T-helper 2 cell treated with Interferon-gamma antibody and Interleukin-4, amounts not matched to agents 5 μg/mL and 100 μg/mL, for 36 hours (primary cell): ENCODE measurements around the gene WDR31.
"Not testable (repeated sequence)": the region's sequence is repeated elsewhere in the genome, so short reads cannot be mapped to it uniquely, and the experiment has no call there.

Experiments used
- DNase-seq: peaks from one replicate; pipeline ENCODE4 v3.0.0; 2021; ENCODE audit warnings: low spot score
- H3K27ac Mint-ChIP-seq: one replicate; pipeline ENCODE4 v1.8.0; 2021; ENCODE audit warnings: mild to moderate bottlenecking, mixed read lengths
- H3K27me3 Mint-ChIP-seq: one replicate; pipeline ENCODE4 v1.8.0; 2021; ENCODE audit warnings: low read depth, mixed read lengths
- H3K36me3 Mint-ChIP-seq: one replicate; pipeline ENCODE4 v1.8.0; 2021; ENCODE audit warnings: low read depth, mixed read lengths
- H3K4me1 Mint-ChIP-seq: one replicate; pipeline ENCODE4 v1.8.0; 2021; ENCODE audit warnings: low read depth, mixed read lengths
- H3K4me3 Mint-ChIP-seq: one replicate; pipeline ENCODE4 v1.8.0; 2022; ENCODE audit warnings: mild to moderate bottlenecking, moderate library complexity, mixed read lengths
- H3K9me3 Mint-ChIP-seq: one replicate; pipeline ENCODE4 v1.8.0; 2021; ENCODE audit warnings: mixed read lengths

Gene WDR31

DNA sequence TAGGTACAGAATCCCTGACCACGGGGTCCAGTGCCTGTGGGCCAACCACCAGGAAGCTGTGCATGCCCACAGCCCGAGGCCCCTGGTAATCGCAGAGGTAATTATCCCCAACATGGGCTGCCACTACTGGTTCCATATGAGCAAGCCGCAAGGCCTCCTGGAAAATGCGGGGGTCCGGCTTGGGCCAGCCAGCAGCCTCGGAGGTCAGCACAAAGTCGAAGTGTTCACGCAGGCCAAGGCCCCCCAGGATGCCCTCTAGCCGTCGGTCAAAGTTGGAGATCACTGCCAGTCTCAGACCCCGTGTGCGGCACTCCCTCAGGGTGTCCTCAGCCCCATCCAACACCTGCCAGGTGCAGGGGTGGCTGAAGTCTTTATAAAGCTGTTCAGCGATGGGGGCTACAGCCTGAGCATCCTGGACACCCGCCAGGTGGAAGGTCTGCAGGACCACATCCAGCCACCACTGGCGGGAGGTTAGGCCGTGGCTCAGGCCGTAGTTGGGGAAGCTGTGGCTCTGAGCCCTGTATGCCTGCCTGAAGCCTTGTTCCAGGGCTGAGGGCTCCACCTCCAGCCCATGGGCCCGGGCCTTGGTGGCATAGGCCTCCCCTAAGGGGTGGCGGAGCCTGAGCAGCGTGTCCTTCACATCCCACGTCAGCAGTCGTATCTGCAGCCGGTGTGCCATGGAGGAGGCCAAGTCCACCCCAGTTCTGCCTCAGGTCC lies 33.8 kb upstream of the WDR31 start:
- no peak overlapping the region for H3K4me3 Mint-ChIP-seq

DNA sequence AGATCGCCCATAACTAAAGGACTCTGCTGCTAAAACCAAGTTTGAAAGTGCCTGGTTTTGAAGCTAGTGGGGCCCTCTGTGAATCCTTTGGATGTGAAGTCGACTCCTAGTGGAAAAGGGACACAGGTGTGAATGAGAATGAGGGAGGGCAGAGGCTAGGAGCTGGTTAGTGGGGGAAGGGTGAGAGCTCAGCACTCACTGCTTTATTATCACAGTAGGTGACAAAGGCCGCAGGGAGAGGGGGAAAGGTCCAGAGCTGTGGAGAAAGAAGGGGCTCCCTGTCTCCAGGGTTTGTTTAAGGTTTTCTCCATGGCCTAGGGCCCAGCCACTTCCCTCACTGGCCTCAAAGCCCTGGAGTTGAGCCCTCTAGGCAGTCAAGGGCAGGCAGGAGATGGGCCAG lies 33.2 kb upstream of the WDR31 start:
- Mint-ChIP-seq H3K4me3 (no peak overlapping the region), H3K36me3 (peaks cover 15% of the 10 kb centered on the region), H3K9me3 (no peaks in the 10 kb centered on the region), H3K27me3 (no peaks in the 10 kb centered on the region), H3K27ac (no peak overlapping the region), H3K4me1 (peaks cover 5% of the 10 kb centered on the region)
- DNase-seq: no peak

More for the DNA sequence above, 33.8 kb upstream of the WDR31 start:
- Mint-ChIP-seq H3K27ac (no peak overlapping the region), H3K4me1 (peaks cover 5% of the 10 kb centered on the region), H3K36me3 (peaks cover 15% of the 10 kb centered on the region), H3K9me3 (no peaks in the 10 kb centered on the region), H3K27me3 (no peaks in the 10 kb centered on the region)
- DNase-seq: no peak

DNA sequence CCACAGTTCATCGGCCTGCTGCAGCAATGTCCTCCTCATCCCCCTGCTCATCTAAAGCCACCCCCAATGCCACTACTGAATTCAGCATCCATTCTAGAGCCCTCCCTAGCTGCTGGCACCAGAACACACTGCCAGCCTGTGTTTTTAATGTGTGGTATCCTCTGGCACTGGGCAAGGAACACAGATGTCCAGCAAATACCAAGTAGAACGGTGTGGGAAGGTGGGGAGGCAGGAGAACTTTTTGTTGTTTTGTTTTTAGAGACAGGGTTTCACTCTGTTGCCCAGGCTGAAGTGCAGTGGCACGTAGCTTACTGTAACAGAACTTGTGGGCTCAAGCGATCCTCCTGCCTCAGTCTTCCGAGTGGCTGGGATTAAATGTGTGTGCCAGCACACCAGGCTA lies 32.0 kb upstream of the WDR31 start:
- peaks cover 5% of the 10 kb centered on the region for H3K4me1 Mint-ChIP-seq
- no peak overlapping the region for H3K4me3 Mint-ChIP-seq
- H3K27ac Mint-ChIP-seq: no peak overlapping the region
- H3K9me3 Mint-ChIP-seq: no peaks in the 10 kb centered on the region
- peaks cover 15% of the 10 kb centered on the region for H3K36me3 Mint-ChIP-seq
- no peaks in the 10 kb centered on the region for H3K27me3 Mint-ChIP-seq
- no peak for DNase-seq

DNA sequence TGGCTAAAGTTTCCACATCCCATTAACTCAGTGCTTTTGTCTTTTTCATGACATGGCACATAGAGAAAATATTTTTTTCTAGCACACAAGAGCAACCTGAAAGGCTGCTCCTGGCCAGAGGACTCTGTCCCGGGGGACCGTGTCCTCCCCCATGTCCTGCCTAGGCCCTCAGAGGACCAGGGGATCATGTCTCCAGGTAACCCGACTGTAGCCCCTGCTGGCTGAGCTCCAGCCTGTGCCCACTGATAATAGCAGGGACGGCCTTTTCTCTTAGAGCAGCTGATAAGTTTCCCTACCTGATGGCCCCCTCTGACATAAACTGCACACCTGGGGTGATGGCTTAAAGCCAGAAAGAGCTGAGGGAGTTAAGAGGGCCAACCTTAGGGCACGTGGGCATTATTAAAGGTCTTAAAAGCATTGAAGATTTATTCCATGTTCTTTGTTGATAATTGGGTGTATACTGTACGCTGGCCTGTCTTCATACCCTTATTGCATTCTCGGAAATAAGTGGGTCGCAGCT lies 30.8 kb upstream of the WDR31 start:
- peaks cover 15% of the 10 kb centered on the region for H3K36me3 Mint-ChIP-seq
- peaks cover 5% of the 10 kb centered on the region for H3K4me1 Mint-ChIP-seq
- H3K27me3 Mint-ChIP-seq: no peaks in the 10 kb centered on the region
- no peaks in the 10 kb centered on the region for H3K9me3 Mint-ChIP-seq
- no peak overlapping the region for H3K27ac Mint-ChIP-seq
- H3K4me3 Mint-ChIP-seq: no peak overlapping the region
- DNase-seq: no peak

DNA sequence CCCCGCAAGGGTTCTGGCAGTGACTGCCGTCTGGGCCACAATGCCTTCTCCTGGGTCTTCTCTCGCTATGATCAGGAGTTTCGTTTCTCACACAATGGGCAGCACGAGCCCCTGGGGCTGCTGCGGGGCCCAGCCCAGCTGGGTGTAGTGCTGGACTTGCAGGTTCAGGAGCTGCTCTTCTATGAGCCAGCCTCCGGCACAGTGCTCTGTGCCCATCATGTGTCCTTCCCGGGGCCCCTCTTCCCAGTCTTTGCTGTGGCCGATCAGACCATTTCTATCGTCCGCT lies 29.7 kb upstream of the WDR31 start:
- Mint-ChIP-seq H3K4me3 (no peak overlapping the region), H3K4me1 (no peaks in the 10 kb centered on the region), H3K27ac (no peak overlapping the region), H3K36me3 (peaks cover 11% of the 10 kb centered on the region), H3K9me3 (no peaks in the 10 kb centered on the region), H3K27me3 (no peaks in the 10 kb centered on the region)
- DNase-seq: no peak

DNA sequence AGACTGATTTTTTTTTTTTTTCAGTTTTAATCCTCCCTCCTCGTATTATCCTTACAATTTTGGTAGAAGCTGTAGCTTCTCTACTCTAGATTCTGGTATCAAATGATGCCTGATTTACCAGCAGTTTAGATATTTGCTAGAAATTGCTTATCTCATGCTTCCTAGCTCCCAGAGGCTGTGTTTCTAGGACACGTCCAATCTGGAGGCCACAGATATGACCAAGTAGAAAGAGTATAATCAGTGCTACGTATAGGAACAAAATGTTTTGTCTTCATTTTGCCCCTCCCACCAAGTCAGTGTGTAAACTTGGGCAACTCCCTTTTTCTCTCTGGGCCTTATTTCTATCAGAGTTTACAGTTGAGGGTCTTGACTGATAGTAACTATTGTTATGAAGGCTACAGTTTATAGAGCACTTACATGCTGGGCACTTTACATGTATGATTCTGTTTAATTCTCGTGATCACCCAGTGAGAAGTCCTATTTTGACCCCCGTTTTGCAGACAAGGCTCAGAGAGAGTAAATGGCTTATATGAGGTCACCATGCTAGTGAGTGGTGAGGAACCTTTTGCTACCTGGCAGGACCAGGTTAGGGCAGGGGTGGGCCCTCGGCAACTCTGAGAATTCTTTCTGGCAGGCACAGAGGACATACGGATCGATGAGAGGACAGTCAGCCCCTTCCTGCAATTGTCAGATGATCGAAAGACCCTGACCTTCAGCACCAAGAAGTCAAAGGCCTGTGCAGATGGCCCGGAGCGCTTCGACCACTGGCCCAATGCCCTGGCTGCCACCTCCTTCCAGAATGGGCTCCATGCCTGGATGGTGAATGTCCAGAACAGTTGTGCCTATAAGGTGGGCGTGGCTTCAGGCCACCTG lies 29.1 kb upstream of the WDR31 start:
- Mint-ChIP-seq H3K4me1 (no peaks in the 10 kb centered on the region), H3K27ac (no peak overlapping the region), H3K9me3 (no peaks in the 10 kb centered on the region), H3K4me3 (no peak overlapping the region), H3K27me3 (no peaks in the 10 kb centered on the region), H3K36me3 (peaks cover 9% of the 10 kb centered on the region)
- no peak for DNase-seq

DNA sequence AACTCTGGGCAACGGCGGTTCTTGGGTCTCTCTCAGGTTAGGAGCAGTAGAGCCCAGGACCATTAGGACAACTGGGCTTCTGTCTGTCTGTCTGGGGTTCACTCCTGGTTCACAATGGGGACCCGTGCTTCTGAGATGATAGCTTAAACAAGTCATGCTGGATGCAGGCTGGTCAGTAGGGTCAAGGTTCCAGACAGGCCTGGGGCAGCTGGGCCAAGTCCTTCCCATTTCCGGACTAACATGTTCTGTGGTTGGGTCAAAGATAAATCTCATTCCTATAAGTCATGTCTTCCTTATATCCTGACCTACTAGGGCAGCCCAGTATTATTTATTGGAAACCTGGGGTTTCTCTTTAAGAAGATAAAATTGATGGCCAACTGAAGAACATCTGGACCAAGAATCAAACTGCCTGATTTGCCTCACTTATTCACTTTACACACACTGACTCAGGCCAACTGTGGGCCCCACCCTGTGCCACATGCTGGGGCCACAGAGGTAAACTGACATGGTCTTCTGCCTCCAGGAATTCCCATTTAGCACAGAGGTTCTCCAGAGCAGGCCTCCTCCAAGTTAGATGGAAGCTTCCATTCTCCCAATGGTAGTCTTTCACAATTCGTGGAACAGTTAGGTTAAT lies 28.4 kb upstream of the WDR31 start:
- peaks cover 9% of the 10 kb centered on the region for H3K36me3 Mint-ChIP-seq
- no peaks in the 10 kb centered on the region for H3K27me3 Mint-ChIP-seq
- no peak overlapping the region for H3K27ac Mint-ChIP-seq
- H3K4me3 Mint-ChIP-seq: no peak overlapping the region
- no peak for DNase-seq
- peaks cover 1% of the 10 kb centered on the region for H3K4me1 Mint-ChIP-seq
- H3K9me3 Mint-ChIP-seq: no peaks in the 10 kb centered on the region

DNA sequence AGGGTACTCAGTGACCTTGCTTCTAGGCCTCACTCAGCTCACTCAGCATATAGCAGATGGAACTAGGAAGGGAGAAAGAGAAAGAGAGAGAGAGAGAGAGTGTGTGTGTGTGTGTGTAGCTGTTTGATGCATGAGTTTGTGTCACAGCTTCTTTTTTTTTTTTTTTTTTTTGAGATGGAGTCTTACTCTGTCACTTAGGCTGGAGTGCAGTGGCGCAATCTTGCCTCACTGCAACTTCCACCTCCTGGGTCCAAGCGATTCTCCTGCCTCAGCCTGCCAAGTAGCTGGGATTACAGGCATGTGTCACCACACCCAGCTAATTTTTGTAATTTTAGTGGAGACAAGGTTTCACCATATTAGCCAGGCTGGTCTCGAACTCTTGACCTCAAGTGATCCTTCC lies 25.6 kb upstream of the WDR31 start:
- not testable (repeated sequence) for DNase-seq, H3K4me1 Mint-ChIP-seq, H3K36me3 Mint-ChIP-seq, H3K9me3 Mint-ChIP-seq, H3K27me3 Mint-ChIP-seq, H3K27ac Mint-ChIP-seq, H3K4me3 Mint-ChIP-seq

DNA sequence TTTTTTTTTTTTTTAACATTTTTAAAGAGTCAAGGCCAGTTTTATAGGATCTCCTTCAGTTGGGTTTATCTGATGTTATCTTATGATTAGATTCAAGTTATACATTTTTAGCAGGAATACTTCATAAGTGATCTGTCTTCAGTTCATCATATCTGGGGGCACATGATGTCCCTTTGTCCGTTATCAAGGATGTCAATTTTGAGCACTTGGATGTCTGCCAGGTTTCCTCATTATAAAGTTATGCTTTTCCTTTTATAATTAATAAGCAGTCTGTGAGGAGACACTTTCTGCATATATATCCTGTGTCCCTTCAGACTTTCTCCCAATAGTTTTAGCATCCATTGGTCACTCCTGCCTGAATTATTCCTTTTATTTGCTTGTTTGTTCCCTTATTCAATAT lies 24.9 kb upstream of the WDR31 start:
- Mint-ChIP-seq H3K4me3 (no peak overlapping the region), H3K9me3 (no peaks in the 10 kb centered on the region), H3K4me1 (peaks cover 3% of the 10 kb centered on the region), H3K36me3 (peaks cover 7% of the 10 kb centered on the region), H3K27ac (no peak overlapping the region), H3K27me3 (no peaks in the 10 kb centered on the region)
- DNase-seq: no peak

DNA sequence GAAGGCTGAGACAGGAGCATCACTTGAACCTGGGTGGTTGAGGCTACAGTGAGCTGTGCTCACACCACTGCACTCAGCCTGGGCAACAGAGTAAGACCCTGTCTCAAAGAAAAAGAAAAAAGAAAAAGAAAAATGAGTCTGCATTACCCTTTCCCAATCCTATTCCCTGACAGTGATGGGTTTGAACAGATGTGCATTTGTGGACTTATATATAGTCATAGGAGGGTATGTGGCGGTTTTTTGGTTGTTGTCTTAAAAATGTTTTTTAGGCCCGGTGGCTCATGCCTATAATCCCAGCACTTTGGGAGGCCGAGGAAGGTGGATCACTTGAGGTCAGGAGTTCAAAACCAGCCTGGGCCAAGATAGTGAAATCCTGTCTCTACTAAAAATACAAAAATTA lies 23.3 kb upstream of the WDR31 start:
- H3K4me3 Mint-ChIP-seq: no peak overlapping the region
- H3K9me3 Mint-ChIP-seq: no peaks in the 10 kb centered on the region
- H3K27ac Mint-ChIP-seq: no peak overlapping the region
- peaks cover 3% of the 10 kb centered on the region for H3K4me1 Mint-ChIP-seq
- H3K27me3 Mint-ChIP-seq: no peaks in the 10 kb centered on the region
- DNase-seq: no peak
- H3K36me3 Mint-ChIP-seq: peaks cover 10% of the 10 kb centered on the region

DNA sequence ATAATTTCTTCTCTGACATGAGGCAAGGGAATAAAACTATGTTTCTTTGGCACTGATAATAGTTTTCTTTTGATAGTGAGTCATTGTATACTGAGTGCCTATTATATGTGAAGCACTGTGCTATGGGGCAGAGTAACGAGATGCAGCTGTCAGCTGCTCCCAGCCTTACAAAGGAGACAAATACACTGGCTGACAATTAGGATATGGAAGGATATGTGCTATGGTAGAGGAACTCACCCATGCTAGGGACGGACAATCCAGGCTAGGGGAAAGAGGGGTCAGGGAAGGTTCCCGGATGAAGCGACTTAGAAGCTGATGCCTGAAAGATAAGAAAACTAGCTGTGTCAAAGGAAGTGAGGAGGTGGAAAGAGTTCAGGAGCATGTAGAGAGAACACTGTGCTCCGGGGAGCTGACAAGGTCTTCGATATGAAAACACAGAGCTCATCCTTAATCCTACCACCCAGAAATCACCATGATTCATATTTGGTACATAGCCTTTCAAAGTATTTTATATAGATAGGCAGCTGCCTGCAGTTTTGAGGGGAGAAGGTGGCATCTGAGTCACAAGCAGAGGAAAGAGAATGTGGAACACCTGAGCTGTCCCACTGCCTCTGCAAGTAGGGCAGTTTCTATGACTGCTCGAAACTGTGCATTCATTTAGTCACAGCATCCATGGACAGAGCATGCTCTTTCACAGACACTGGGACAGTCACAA lies 21.4 kb upstream of the WDR31 start:
- peak; percentile 29 for DNase-seq
- H3K4me1 Mint-ChIP-seq: peaks cover 3% of the 10 kb centered on the region

DNA sequence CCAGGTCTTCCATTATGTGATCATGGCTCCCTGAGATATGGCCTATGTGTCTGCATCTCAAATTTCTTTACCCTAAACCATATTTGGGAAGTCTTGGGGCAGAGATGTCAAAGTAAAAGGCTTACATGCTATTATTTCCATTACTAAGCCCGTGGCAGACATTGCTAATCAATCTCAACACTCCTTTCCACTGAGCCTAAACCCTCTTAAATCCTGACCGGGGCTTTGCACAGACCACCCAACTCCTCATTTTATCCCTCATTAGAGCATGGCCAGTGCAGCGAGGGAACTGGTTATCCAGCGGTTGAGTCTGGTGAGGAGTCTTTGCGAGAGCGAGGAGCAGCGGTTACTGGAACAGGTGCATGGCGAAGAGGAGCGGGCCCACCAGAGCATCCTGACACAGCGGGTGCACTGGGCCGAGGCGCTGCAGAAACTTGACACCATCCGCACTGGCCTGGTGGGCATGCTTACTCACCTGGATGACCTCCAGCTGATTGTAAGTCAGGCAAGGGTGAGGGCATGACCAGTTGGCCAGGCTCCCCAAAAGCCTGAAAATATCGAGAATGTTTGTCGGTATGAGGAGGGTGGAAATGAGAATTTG lies 20.3 kb upstream of the WDR31 start:
- peaks cover 3% of the 10 kb centered on the region for H3K4me1 Mint-ChIP-seq
- DNase-seq: no peak
- H3K27me3 Mint-ChIP-seq: no peaks in the 10 kb centered on the region
- H3K4me3 Mint-ChIP-seq: no peak overlapping the region
- H3K9me3 Mint-ChIP-seq: no peaks in the 10 kb centered on the region
- no peak overlapping the region for H3K27ac Mint-ChIP-seq
- peaks cover 13% of the 10 kb centered on the region for H3K36me3 Mint-ChIP-seq

More for the DNA sequence above, 21.4 kb upstream of the WDR31 start:
- H3K27me3 Mint-ChIP-seq: no peaks in the 10 kb centered on the region
- H3K4me3 Mint-ChIP-seq: no peak overlapping the region
- no peaks in the 10 kb centered on the region for H3K9me3 Mint-ChIP-seq
- no peak overlapping the region for H3K27ac Mint-ChIP-seq
- peaks cover 15% of the 10 kb centered on the region for H3K36me3 Mint-ChIP-seq

DNA sequence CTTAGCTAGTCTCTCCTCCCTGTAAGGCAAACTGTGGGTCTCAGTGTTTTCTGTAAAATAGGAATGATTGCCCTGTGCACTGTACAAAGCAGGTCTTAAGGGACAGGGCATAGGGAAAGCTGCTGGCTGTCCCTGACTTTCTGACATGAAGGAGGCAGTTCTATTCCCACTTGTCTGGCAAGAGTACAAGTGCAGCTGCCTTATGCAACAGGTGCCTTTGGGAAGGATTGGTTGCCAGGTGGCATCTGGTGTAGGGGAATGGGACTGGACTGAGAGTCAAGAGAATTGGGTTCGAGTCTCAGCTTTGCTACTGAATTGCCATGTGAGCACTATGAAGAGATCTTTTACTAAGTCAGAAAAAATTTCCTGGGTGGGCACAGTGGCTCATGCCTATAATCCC lies 19.3 kb upstream of the WDR31 start:
- Mint-ChIP-seq H3K27ac (no peak overlapping the region), H3K9me3 (no peaks in the 10 kb centered on the region), H3K4me3 (no peak overlapping the region), H3K27me3 (no peaks in the 10 kb centered on the region), H3K4me1 (peaks cover 3% of the 10 kb centered on the region), H3K36me3 (peaks cover 11% of the 10 kb centered on the region)
- no peak for DNase-seq
